ENCODE measurements around the gene OR51D1.

DNA sequence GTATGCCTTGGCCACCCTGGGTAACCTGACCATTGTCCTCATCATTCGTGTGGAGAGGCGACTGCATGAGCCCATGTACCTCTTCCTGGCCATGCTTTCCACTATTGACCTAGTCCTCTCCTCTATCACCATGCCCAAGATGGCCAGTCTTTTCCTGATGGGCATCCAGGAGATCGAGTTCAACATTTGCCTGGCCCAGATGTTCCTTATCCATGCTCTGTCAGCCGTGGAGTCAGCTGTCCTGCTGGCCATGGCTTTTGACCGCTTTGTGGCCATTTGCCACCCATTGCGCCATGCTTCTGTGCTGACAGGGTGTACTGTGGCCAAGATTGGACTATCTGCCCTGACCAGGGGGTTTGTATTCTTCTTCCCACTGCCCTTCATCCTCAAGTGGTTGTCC lies 2.7 kb downstream of the OR51D1 start:
- TF ChIP-seq CTCF (conservative IDR thresholded peaks at IDR 0.05 in 1 of 2, IDR thresholded peaks at IDR 0.05 in 1 of 2; ENCODE audit: low read depth in 1 of 2, low read length in 2 of 2) (no peak), EZH2 (IDR thresholded peaks at IDR 0.05; ENCODE audit: low read length, missing control alignments) (no peak)
